Right forelimb (tissue), 1 donor: ENCODE data around the gene UGGT1.

Source experiments
- DNase-seq: peaks from one replicate; pipeline ENCODE4 v3.0.0-alpha.2; 2018

Gene UGGT1, protein sequence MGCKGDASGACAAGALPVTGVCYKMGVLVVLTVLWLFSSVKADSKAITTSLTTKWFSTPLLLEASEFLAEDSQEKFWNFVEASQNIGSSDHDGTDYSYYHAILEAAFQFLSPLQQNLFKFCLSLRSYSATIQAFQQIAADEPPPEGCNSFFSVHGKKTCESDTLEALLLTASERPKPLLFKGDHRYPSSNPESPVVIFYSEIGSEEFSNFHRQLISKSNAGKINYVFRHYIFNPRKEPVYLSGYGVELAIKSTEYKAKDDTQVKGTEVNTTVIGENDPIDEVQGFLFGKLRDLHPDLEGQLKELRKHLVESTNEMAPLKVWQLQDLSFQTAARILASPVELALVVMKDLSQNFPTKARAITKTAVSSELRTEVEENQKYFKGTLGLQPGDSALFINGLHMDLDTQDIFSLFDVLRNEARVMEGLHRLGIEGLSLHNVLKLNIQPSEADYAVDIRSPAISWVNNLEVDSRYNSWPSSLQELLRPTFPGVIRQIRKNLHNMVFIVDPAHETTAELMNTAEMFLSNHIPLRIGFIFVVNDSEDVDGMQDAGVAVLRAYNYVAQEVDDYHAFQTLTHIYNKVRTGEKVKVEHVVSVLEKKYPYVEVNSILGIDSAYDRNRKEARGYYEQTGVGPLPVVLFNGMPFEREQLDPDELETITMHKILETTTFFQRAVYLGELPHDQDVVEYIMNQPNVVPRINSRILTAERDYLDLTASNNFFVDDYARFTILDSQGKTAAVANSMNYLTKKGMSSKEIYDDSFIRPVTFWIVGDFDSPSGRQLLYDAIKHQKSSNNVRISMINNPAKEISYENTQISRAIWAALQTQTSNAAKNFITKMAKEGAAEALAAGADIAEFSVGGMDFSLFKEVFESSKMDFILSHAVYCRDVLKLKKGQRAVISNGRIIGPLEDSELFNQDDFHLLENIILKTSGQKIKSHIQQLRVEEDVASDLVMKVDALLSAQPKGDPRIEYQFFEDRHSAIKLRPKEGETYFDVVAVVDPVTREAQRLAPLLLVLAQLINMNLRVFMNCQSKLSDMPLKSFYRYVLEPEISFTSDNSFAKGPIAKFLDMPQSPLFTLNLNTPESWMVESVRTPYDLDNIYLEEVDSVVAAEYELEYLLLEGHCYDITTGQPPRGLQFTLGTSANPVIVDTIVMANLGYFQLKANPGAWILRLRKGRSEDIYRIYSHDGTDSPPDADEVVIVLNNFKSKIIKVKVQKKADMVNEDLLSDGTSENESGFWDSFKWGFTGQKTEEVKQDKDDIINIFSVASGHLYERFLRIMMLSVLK (N-terminal part only)

DNA sequence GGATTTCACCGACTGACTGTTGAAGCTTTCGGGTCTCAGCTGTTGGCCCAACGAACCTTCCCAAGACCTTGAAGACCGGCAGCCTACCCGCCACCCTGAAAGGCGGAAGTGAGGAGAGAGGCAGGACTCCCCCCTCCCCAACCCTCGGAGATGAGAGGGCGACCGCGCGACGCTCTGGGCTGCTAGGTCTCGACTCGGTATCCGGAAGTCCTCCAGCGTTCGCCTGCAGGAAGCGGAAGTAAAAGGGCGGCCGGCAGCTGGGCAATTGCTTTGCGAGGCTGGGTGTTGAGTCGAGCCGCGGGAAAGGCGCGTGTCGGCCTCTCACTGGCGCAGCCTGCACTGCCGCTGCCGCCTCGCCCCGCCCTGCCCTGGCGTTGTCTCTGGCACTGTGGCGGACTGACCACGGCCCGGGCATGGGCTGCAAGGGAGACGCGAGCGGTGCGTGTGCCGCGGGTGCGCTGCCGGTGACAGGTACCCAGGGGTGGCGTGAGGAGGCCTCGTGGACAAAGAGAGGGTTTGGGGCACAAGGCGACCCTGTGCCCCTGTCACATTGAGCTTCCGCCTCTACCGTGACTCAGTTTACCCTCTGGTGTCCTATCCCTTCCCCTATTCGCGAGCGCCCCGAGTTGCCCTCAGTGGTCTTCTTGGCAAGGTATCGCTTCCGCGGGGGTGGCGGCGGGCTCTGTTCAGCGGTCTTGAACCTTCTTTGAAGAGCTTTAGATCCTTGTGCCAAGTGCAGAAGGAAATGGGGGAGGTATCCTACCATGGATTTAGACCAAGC is at the start of gene UGGT1:
Gene UGGT1, plus strand, starts transcription at position 256 of the 781 bp plus-strand sequence. Its CDS starts 158 bp downstream, at position 414.
- peak; percentile 95 for DNase-seq

DNA sequence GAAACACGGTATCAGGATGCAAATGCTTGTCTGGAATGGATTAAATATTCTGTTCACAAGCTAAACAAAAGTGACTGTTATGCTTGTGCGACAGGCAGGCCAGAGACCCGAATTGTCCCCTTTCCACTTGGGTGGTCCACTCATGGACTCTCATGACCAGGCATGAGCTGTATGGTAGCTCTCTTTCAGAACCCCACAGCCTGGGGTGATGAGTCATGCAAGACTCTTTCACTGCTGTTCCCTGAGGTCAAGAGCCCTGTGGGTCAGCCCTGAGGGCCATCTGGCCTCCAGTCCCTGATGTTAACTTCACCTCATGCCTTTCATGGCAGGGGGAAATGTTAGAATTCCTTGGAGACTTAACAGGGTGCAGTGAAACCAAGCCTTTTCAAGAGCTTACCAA is 49.4 kb upstream of the UGGT1 start:
- no peak for DNase-seq

DNA sequence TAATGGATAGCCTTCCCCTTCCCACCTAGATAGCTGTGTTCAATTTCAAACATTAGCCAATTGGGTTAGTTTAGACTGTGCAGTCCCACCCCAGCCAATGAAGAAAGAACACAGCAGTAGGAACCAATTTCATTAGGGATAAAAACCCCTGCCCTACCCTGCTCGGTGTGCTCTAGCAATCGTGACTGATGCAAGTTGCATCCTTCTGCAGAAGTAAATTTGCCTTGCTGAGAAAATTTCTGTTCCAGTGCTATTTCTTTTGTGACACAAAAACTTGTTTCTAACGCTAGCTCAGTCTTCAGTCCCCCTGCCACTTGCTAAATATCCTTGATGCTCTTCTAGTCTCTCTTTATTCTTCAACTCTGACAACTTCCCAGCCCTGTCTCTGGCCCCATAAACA is 48.0 kb upstream of the UGGT1 start:
- DNase-seq = no peak

DNA sequence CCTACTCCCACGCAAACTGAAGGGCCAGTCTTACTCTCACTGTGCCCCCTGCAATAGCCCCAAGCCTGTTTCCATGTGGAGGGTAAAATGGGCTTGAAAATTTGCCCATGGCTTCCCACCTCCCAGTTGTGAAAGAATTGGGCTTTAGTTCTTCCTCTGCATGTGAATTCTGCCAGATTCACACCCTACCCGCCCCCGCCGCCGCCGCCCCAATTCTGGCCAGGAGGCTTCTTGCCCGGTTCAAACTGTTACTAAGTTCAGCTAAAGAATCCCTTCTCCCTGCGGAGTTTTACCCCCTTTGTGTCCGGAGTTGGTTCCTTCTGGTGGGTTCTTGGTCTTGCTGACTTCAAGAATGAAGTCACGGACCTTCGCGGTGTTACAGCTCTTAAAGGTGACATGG is 37.7 kb upstream of the UGGT1 start:
- DNase-seq = no peak

DNA sequence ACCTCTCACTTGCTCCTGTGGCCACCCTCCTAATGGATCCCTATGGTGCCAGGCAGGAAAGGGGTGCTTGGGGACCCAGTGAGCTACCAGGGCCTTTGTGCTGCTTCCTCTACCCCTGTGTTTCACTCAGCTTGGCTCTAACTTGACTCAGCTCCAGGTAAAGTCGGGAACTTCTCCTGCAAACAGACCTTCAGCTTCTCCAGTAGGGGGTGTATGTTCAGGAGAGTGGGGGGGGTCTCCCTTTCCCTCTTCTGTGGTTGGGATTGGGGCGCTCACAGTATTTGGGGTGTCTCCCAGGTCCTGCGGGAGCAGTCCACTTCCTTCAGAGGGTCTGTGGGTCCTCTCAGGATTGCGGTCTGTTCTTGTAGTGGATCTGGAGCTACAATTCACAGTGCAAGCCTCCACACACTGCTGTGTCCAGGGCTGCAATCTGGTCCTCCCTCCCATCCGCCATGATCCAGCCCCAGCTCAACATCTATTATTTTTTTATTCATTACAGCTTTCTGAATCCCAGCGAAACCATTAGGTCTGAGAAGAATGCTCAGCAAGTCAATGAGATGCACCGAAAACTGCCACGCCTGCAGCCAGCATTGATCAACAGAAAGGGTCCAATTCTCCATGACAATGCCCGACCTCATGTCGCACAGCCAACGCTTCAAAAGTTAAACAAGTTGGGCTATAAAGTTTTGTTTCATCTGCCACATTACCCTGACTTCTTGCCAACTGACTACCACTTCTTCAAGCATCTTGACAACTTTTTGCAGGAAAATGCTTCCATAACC is 36.7 kb upstream of the UGGT1 start:
- no peak for DNase-seq

DNA sequence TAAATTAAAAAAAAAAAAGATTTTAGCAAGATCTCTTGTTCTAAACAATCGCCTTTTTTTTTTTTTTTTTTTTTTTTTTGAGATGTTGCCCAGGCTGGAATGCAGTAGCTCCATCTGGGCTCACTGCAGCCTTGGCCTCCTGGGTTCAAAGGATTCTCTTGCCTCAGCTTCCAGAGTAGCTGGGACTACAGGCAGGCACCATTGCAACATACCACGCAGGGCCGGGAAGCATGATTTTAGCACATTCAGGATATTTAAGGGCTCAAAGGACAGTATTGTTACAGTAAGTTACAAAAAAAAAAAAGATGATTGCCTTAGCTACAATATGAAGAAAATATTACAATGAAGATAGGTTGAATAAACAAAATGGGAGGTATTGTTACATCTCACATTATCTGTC is 33.7 kb upstream of the UGGT1 start:
- DNase-seq = no peak

DNA sequence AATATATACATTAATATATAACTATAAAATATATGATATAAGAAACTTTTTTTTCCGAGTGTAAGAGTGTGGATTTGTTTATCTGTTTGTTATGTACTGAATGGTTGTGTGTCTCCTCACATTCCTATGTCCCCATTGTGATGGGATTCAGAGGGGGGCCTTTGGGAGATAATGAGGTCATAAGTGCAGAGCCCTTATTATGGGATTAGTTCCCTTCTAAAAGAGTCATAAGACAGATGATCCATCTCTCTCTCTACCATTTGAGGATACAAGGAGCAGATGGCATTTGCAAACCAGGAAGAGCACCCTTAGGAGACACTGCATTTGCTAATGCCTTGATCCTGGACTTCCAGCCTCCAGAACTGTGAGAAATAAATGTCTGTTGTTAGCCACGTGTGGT is 32.9 kb upstream of the UGGT1 start:
- no peak for DNase-seq

DNA sequence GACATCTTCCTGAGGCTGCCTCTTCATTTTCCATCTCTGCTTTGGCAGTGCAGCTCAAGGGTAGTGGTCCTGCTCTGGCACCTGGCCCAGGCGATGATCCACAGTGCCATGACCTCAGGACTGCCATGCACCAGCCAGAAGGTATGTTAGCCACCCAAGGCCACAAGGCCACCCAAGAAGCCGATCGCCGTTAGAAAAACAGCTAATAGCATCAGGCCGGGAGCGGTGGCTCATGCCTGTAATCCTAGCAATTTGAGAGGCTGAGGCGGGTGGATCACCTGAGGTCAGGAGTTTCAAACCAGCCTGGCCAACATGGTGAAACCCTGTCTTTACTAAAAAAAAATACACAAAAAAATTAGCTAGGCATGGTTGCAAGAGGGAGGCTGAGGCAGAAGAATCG is 28.4 kb upstream of the UGGT1 start:
- no peak for DNase-seq

DNA sequence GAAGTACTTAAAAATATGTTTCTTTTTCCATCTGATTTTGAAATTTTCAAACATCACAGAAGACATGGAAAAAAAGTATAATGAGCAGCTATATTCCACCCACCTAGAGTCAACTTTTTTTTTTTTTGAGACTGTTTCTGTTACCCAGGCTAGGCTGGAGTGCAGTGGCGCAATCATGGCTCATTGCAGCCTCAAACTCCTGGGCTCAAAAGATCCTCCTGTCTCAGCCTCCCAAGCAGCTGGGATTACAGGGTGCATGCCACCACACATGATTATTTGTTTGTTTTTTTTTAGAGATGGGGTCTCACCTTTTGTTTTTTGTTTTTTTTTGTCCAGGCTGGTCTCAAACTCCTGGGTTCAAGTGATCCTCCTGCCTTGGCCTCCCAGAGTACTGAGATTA is 26.6 kb upstream of the UGGT1 start:
- no peak for DNase-seq

DNA sequence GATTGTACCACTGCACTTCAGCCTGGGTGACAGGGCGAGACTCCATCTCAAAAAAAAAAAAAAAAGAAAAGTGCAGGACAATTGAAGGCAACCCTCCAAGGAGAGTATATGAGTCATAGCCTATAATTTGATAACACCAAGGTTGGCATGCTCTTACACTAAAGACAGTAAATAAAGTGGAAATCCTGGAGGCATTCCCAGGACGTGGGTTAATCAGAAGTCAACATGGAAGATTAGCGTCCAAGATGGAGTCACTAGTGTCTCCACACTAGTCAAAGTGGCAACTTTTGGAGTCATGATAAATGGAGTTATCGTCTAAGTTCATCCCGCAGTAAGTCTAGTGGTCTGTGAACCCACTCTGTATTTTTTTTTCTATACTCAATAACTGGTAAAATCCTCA is 21.2 kb upstream of the UGGT1 start:
- no peak for DNase-seq

DNA sequence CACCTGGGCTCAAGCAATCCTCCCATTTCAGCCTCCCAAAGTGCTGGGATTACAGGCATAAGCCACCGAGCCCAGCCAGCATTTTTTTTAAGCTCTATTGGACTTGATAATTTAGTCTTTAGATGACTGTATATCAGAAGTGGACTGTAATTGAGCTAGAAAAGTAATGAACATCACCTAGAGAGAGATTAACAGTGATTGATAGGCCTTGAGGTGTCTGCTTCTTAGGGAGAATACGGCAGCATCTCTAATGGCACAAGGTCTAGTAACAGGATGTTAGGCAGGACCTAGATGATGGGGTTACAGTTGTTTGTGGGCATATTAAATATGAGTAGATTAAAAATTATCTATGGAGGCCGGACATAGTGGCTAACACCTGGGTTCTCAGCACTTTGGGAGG is 17.7 kb upstream of the UGGT1 start:
- no peak for DNase-seq

DNA sequence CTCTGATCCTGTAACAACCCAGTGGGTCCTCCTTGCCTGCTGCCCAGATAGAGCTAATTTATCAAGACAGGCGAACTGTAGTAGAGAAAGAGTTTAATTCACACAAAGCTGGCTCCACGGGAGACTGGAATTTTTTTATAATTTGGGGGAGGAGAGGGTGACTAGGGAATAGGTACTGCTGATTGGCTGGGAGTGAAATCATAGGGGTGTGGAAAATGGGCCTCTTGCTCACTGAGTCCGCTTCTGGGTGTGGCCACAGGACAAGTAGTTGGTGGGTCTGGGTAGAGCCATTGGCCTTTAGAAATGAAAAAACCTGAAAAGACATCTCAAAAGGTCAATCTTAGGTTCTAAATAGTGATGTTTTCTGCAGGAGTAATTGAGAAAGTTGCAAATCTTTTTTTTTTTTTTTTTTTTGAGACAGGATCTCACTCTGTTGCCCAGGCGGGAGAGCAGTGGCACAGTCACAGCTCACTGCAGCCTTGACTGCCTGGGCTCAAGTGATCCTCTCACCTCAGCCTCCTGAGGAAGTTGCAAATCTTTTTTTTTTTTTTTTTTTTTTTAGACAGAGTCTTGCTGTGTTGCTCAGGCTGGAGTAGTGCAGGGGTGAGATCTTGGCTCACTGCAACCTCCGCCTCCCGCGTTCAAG is 14.4 kb upstream of the UGGT1 start:
- no peak for DNase-seq

DNA sequence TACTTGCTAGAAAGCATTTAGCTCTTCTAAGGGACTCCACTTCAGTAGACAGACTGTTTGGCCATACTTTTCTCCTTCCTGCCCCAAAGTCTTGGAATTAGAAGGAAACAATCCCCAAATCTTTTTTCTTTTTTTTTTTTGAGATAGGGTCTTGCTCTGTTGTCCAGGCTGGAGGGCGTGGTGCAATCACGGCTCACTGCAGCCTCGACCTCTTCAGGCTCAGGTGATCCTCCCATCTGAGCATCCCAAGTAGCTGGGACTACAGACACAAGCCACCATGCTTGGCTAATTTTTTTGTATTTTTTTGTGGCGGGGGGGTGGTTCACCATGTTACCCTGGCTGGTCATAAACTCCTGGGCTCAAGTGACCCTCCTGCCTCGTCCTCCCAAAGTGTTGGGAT is 6.2 kb upstream of the UGGT1 start:
- no peak for DNase-seq

DNA sequence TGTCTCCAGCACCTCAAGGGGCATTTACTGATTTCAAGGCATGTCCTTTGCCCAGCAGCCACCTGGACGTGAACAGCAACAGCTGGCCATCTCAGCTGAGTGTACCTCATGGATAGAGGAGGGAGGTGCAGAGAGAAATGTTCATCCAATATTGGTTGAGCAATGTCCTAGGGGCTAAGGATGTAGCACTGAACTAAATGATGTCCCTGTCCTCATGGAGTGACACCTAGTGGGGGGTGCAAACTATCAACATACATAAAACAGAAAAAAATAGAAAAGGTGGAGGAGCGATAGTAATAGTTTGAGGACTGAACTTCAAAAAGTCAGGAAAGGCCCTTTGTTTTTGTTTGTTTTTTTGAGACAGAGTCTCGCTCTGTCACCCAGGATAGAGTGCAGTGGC is 4.8 kb upstream of the UGGT1 start:
- no peak for DNase-seq

DNA sequence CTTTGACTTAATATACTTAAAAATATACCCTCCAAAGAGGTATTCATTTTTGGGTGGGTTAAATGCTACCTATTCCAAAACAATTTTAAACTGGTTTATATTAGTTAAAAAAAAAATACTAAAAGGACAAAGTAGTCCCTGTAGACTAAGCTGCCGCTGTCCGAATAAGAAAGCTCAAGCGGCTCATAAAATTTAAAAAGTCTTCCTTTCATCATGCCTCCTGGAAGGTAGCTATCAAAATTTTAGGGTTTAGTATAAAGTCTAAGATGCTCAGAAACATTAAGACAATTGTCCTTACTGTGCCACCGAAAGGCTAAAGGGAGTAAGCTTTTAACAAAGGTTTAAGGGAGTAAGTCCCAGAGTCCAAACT is 440 bp upstream of the UGGT1 start:
- DNase-seq = no peak

DNA sequence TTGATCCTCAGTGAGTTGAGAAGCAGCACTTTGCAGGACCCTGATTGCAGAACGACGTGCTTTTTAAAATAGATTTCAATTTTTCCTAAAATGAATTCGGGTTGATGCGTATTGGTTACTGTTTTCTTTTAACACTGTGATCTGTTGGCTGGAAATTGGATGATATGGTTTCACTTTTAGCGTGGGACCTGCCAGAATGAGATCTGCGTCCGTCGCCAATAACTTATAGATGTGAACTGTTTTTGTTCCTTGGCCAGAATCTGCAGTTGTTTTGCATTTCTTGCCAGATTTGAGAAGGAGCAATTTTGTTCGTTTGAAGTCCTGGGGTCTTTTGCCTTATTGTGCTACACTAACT is 703 bp downstream of the UGGT1 start:
- no peak for DNase-seq

DNA sequence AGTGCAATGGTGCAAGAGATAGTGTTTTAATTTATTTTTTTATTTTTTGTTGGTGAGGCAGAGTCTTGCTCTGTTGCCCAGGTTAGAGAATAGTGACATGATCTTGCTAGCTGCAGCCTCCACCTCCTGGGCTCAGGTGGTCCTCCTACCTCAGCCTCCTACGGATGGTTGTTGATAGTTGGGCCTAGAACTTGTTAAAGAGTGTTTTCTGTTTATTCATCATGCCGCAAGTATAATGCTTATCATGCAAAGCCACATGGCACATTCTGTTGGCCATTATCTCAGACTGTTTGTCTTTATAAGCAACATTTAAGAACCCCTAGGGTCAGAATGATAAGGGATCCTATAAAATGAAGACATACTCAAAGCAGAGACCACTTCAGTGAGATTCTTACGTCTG is 1.7 kb downstream of the UGGT1 start:
- no peak for DNase-seq

DNA sequence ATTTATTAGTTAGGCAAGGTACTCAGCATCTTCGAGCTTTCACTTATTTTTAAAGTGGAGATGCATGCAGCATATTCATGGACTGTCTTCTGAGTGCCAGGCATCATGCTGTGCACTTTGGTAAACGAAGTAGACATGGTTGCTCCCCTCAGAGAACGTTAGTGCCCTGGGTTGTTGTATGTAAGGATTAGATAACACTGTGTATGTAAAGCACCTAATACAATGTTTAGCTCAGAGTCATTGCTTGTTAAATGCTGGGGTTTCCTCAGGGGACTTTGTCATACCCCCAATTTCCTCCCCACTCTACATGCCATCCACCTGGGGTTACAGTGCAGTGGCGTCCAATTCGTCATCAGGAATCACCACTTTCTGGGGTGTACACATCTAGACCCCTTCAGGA is 2.8 kb downstream of the UGGT1 start:
- no peak for DNase-seq

DNA sequence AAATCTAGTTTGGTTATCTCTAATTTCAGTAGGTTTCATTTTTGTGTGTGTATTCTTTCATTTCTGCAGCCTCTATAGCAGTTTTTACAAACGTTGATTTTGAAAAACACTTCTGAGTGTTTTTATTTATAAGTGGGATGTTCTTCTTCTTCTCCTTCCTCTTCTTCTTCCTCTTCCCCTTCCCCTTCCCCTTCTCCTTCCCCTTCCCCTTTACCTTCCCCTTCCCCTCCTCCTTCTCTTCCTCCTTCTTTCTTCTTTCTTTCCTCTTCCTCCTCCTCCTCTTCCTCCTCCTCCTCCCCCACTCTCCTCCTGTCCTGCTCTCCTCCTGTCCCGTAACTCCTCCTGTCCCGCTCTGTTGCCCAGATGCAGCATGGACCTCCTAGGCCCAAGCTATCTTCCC is 4.2 kb downstream of the UGGT1 start:
- no peak for DNase-seq

DNA sequence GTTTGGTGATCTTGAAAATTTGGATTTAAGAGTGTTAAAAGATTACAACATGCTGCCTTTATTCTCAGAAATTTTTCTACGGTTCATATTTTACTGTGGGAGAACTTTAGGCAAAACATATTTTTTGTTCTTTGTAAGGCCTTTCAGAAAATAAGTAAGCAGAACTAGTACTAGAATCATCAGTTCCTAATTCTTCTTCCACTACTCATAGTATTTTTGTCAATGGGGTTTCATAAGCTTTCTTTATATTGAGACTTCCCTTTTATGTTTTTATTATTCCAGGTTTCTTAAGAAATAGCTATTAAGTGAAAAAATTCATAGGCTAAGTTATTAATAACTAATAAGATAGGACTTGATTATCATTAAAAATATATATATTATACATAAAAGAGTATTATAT is 12.4 kb downstream of the UGGT1 start:
- no peak for DNase-seq

DNA sequence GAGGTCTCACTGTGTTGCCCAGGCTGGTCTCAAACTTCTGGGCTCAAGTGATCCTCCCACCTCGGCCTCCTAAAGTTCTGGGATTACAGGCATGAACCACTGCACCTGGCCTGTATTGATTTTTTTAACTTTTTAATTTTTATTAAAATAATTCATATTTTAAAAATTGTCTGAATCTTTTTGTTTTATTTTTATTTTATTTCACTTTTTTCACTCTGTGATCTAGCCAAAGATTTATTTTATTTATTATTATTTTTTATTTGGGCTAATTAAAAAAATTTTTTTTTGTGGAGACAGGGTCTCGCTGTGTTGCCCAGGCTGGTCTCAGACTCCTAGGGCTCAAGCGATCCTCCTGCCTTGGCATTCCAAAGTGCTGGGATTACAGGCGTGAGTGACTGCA is 14.1 kb downstream of the UGGT1 start:
- no peak for DNase-seq
